Activated naive CD4-positive, alpha-beta T cell treated with anti-CD3 and anti-CD28 coated beads for 36 hours (primary cell): ENCODE data around the gene DNAJC11. TPM values are rescaled to one million over a fixed set of nuclear protein-coding genes. Genes with fewer than 3 reads are reported as not detected.
A peak's percentile ranks its signal among the peaks of the same experiment; 100 is the strongest.

Experiments used
- CTCF ChIA-PET: fragments of 350-600 bp; sonication (Branson Sonifier 250); formaldehyde crosslinking; loops from one replicate; lab custom pipeline; 2021; ENCODE audit warnings: antibody characterized with exemption; lab: Charles Lee
- DNase-seq: peaks from one replicate; pipeline ENCODE4 v3.0.0-alpha.2; 2020
- H3K27ac Mint-ChIP-seq: one replicate; pipeline ENCODE4 v1.8.0; 2021; ENCODE audit warnings: mild to moderate bottlenecking, mixed read lengths
- H3K27me3 Mint-ChIP-seq: one replicate; pipeline ENCODE4 v1.8.0; 2021; ENCODE audit warnings: low read depth, mixed read lengths
- H3K36me3 Mint-ChIP-seq: one replicate; pipeline ENCODE4 v1.8.0; 2021; ENCODE audit warnings: low read depth, mixed read lengths
- H3K4me1 Mint-ChIP-seq: one replicate; pipeline ENCODE4 v1.8.0; 2021; ENCODE audit warnings: low read depth, mixed read lengths
- H3K4me3 Mint-ChIP-seq: one replicate; pipeline ENCODE4 v1.8.0; 2021; ENCODE audit warnings: mild to moderate bottlenecking, moderate library complexity, mixed read lengths
- H3K9me3 Mint-ChIP-seq: one replicate; pipeline ENCODE4 v1.8.0; 2021; ENCODE audit warnings: mixed read lengths
- intact Hi-C: fragments of 100-400 bp; cut with micrococcal nuclease; formaldehyde crosslinking; loops from one replicate; pipeline ENCODE4 v1.15.1; 2023
- total RNA-seq, 2 experiments: library from RNA; stranded (reverse); gene quantifications; one replicate each; pipeline ENCODE4 v1.2.3, GENCODE V29; 2021

The DNAJC11 gene
- total RNA-seq, 2 experiments from 2014 or later, result 31.6 to 32.5 TPM

- Mint-ChIP-seq H3K27me3 (no peaks in the 10 kb centered on the region), H3K4me3 (no peak overlapping the region), H3K9me3 (no peaks in the 10 kb centered on the region), H3K36me3 (peaks cover 17% of the 10 kb centered on the region), H3K27ac (no peak overlapping the region), H3K4me1 (peaks cover 21% of the 10 kb centered on the region)
- DNase-seq, result no peak
- intact Hi-C loops, result loop anchor here (5.0 kb wide), 1 partner anchor 144 kb away; no protein-coding TSS in a partner anchor
- CTCF ChIA-PET, result interaction anchor here (0.7 kb wide), 2 partner anchors 72 to 217 kb away, joined by 3 read pairs; no protein-coding TSS in a partner anchor
These were observed 70.6 kb downstream of the DNAJC11 start for GRCh38 chr1:6631058-6631457.

- peaks cover 25% of the 10 kb centered on the region for H3K4me1 Mint-ChIP-seq
- H3K27ac Mint-ChIP-seq, result no peak overlapping the region
- H3K4me3 Mint-ChIP-seq, result no peak overlapping the region
- no peak for DNase-seq
- H3K9me3 Mint-ChIP-seq, result no peaks in the 10 kb centered on the region
- H3K36me3 Mint-ChIP-seq, result peaks cover 17% of the 10 kb centered on the region
- intact Hi-C loops, result loop anchor here (5.0 kb wide), 1 partner anchor 143 kb away; no protein-coding TSS in a partner anchor
- CTCF ChIA-PET, result interaction anchor here (1.1 kb wide), 1 partner anchor 17 kb away, joined by 4 read pairs; no protein-coding TSS in a partner anchor
- no peaks in the 10 kb centered on the region for H3K27me3 Mint-ChIP-seq
These were observed 71.6 kb downstream of the DNAJC11 start for GRCh38 chr1:6630027-6630426.

DNA sequence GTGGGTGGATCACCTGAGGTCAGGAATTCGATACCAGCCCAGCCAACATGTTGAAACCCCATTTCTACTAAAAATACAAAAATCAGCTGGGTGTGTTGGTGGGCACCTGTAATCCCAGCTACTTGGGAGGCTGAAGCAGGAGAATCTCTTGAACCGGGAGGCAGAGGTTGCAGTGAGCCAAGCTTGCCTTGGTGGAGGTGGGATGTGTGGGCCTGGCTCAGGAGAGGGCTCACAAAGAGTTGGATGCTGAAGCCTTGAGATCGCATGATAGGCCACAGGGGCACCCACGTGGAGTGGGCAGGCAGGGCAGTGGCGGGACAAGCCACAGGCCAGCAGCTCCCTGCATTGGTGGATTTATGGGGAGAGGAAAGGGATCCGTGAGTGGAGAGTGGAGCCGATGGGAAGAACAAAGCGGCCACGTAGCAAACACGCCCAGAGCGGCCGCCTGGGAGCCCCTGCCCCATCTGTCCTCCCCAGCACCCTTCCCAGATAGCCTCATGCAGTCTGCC, 72.6 kb downstream of the DNAJC11 start:
- no peak overlapping the region for H3K4me3 Mint-ChIP-seq
- no peaks in the 10 kb centered on the region for H3K9me3 Mint-ChIP-seq
- H3K27me3 Mint-ChIP-seq, result no peaks in the 10 kb centered on the region
- H3K36me3 Mint-ChIP-seq, result peaks cover 14% of the 10 kb centered on the region
- no peak for DNase-seq
- CTCF ChIA-PET, result no interaction called here
- H3K27ac Mint-ChIP-seq, result no peak overlapping the region
- H3K4me1 Mint-ChIP-seq, result peaks cover 29% of the 10 kb centered on the region
- intact Hi-C loops, result loop anchor here (5.0 kb wide), 1 partner anchor 82 kb away; no protein-coding TSS in a partner anchor

DNA sequence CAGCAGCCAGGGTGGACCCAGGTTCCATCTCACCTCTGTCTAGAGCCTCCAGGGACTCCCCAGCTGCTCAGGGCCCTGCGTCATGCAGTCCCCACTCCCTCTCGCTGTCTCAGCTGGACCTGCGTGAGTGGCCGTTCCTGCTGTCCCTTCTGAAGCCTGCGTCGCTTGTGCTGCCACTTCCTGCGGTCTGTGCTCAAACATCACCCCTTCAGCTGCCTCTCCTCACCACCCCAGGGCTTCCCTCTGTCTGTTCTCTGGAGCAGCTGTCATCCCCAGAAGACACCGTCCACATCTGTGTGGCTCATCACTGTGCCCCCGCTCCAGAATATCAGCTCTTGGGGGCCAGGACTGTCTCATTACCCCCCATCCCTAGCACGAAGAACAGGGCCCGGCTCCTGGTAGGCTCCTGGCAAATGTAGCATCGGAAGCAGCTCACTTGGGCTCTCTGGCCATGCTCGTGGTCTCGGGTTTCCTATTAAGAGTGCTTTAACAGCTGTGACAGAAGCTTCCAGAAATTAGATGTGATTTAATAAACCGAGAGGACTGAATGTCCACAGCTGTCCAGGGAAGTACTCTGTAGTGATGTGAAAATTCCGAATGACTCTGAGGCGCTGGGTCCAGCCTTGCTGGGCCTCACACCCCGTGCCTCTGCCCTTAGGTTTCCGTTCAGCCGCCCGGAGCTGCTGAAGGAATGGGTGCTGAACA, 73.6 kb downstream of the DNAJC11 start:
- Mint-ChIP-seq H3K9me3 (no peaks in the 10 kb centered on the region), H3K4me1 (peaks cover 29% of the 10 kb centered on the region), H3K4me3 (no peak overlapping the region), H3K36me3 (peaks cover 14% of the 10 kb centered on the region), H3K27me3 (no peaks in the 10 kb centered on the region), H3K27ac (peak overlapping the region; percentile 19)
- DNase-seq, result no peak
- intact Hi-C loops, result loop anchor here (5.0 kb wide), 1 partner anchor 81 kb away; no protein-coding TSS in a partner anchor
- CTCF ChIA-PET, result interaction anchor here (2.3 kb wide), 1 partner anchor 74 kb away, joined by 12 read pairs; the partner anchor contains the start of genes NOL9 and TAS1R1

GRCh38 chr1:6627031-6627430, 74.6 kb downstream of the DNAJC11 start:
- Mint-ChIP-seq H3K4me1 (peaks cover 29% of the 10 kb centered on the region), H3K27me3 (no peaks in the 10 kb centered on the region), H3K36me3 (peaks cover 14% of the 10 kb centered on the region), H3K9me3 (no peaks in the 10 kb centered on the region), H3K4me3 (peak overlapping the region; percentile 87), H3K27ac (no peak overlapping the region)
- intact Hi-C loops, result loop anchor here (5.0 kb wide), 1 partner anchor 80 kb away; no protein-coding TSS in a partner anchor
- CTCF ChIA-PET, result interaction anchor here (2.3 kb wide), 1 partner anchor 73 kb away, joined by 12 read pairs; the partner anchor contains the start of genes NOL9 and TAS1R1
- no peak for DNase-seq

DNA sequence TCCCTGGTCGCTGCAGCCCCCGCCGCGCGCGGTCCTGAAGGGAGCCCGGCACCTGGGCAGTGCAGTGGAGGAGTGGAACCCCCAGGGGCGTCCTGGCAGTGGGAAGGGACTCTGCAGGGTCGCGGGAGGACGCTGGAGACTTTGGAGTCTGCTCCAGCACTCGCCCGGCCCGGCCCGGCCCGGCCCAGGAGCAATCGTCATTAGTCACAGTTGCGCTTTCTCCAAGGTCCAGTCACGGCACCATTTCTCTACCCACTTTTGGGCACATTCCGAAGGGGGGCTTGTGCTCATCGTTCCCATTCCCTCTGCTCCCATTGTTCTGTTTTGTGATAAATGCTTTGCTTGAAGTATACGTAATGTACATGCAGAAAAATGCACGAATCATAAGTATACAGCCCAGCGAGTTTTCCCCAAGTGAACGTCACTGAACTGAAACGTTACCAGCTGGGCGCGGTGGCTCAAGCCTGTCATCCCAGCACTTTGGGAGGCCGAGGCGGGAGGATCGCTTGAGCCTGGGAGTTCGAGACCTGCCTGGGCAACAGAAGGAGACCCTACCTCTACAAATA, 75.9 kb downstream of the DNAJC11 start:
- Mint-ChIP-seq H3K4me1 (peaks cover 29% of the 10 kb centered on the region), H3K27me3 (no peaks in the 10 kb centered on the region), H3K27ac (peak overlapping the region; percentile 56), H3K9me3 (no peaks in the 10 kb centered on the region), H3K4me3 (peak overlapping the region; percentile 87), H3K36me3 (peaks cover 18% of the 10 kb centered on the region)
- DNase-seq, result peak; percentile 44
- intact Hi-C loops, result loop anchor here (1.0 to 5.0 kb wide), 4 partner anchors 12 to 78 kb away; partner anchors contain the start of genes PHF13 and ZBTB48
- CTCF ChIA-PET, result interaction anchor here (1.3 to 2.3 kb wide), 2 partner anchors 21 to 72 kb away, joined by 3 to 12 read pairs; partner anchors contain the start of genes NOL9 and TAS1R1

DNA sequence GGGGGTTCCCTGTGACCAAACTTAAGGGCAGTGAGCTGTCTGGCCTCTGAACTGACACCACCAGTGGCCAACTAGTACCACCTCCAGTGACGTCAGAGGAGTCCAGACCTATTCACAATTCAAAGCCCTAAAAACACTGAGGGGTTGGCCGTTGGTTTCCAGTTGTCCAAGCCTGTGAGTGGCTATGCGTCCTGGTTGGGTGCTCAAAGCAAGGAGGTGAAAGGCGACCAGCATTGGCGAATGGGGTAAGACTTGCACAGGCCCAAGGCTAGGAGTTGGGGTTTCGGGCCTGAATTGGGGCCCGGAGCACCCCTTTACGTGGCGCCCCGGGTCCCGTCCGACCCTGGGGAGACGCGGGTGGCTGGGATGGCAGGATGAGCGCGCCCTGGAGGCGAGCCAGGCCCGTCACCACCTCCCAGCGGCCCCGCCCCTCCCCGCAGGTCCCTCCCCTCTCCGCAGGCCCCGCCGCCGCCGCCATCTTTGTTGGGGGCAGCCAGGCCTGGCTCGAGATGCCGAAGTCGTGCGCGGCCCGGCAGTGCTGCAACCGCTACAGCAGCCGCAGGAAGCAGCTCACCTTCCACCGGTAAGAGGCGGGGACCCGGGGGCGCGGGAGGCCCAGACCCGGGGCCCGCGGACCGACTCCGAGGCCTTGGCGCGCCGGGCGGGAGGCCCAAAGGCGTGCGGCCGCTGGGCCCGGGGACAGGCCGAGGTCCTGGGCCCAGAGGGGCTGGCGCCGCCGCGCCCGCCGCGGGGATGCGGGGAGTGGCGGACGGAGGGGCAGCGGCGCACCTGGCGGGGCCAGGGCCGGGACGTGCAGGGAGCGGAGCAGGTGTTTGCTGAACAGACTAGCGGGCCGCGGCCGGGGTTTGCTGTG, 76.7 kb downstream of the DNAJC11 start, which contains the start of gene THAP3:
TSS of gene THAP3 (plus strand) at position 159 of the 874 bp plus-strand sequence. CDS start at position 510, 351 bp downstream.
- no peaks in the 10 kb centered on the region for H3K9me3 Mint-ChIP-seq
- CTCF ChIA-PET, result interaction anchor here (0.9 to 1.3 kb wide), 3 partner anchors 21 to 44 kb away, joined by 3 to 8 read pairs (median 3); no protein-coding TSS in a partner anchor
- H3K4me3 Mint-ChIP-seq, result peak within 1 kb of the TSS; percentile 87
- DNase-seq, result peak; percentile 91
- H3K36me3 Mint-ChIP-seq, result peaks cover 22% of the 10 kb centered on the region
- peak within 1 kb of the TSS; percentile 66 for H3K27ac Mint-ChIP-seq
- peaks cover 29% of the 10 kb centered on the region for H3K4me1 Mint-ChIP-seq
- intact Hi-C loops, result loop anchor here (1.0 to 5.0 kb wide), 4 partner anchors 12 to 78 kb away; partner anchors contain the start of genes PHF13 and ZBTB48
- no peaks in the 10 kb centered on the region for H3K27me3 Mint-ChIP-seq

GRCh38 chr1:6623269-6623965, 78.2 kb downstream of the DNAJC11 start:
- DNase-seq, result no peak
- Mint-ChIP-seq H3K9me3 (no peaks in the 10 kb centered on the region), H3K4me3 (no peak overlapping the region), H3K27ac (no peak overlapping the region), H3K27me3 (no peaks in the 10 kb centered on the region), H3K36me3 (peaks cover 21% of the 10 kb centered on the region), H3K4me1 (peaks cover 27% of the 10 kb centered on the region)
- intact Hi-C loops, result no loop called here
- CTCF ChIA-PET, result interaction anchor here (0.9 to 1.4 kb wide), 3 partner anchors 19 to 42 kb away, joined by 3 to 8 read pairs (median 3); no protein-coding TSS in a partner anchor

DNA sequence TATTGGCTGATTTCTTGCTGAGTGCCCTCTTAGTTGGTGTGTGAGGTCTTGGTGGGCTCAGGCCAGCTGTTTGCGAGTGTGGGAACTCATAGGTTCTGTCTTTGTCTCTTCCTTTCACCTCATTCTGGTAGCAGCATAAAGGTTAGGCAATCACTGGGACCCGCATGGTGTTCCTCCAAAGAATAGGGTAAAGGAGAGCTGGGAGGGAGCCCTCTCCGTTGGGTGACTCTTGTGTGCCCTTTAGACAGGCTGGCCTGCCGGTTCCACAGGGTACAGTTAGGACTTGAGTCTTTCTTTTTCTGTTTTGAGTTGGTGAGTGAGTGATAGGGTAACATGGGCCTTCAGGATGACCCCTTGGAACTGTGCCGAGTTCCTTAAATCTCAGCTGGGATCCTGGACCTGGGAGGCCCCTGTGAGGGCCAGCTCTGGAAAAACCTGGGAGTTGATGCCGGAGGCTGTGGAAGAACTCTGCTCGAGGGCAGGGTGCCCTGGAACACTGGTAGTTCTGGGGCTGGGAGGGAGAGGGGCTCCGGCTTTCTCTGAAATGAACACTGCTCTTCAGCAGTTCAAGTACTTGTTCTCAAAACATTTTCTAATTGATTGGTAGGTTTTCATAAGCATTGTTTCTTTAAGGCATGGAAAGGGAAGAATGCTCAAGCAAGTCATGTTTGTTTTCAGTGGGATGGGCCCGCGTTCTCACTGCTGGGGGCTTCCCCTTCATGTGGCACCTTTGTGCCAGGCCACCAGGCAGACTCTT, 79.0 kb downstream of the DNAJC11 start:
- no peaks in the 10 kb centered on the region for H3K9me3 Mint-ChIP-seq
- H3K4me3 Mint-ChIP-seq, result no peak overlapping the region
- H3K27ac Mint-ChIP-seq, result no peak overlapping the region
- H3K4me1 Mint-ChIP-seq, result peaks cover 23% of the 10 kb centered on the region
- DNase-seq, result no peak
- H3K36me3 Mint-ChIP-seq, result peaks cover 22% of the 10 kb centered on the region
- CTCF ChIA-PET, result interaction anchor here (0.6 to 1.4 kb wide), 2 partner anchors 18 to 165 kb away, joined by 3 to 5 read pairs; no protein-coding TSS in a partner anchor
- intact Hi-C loops, result no loop called here
- H3K27me3 Mint-ChIP-seq, result no peaks in the 10 kb centered on the region
